Measurements from ENCODE around the gene AAMDC. TPM values are rescaled to one million over a fixed set of nuclear protein-coding genes. Genes with fewer than 3 reads are reported as not detected.

The AAMDC gene
- total RNA-seq, 1 experiment from 2014 or later = 22.8 TPM

GRCh38 chr11:77814848-77815247, 6.1 kb upstream of the AAMDC start:
- ChIA-PET POLR2A (no interaction called here), CTCF (no interaction called here)
- Mint-ChIP-seq H3K27ac (peak overlapping the region; percentile 26; the same call in 1 of the 2 replicates), H3K4me1 (peaks cover 28% of the 10 kb centered on the region), H3K36me3 (peaks cover 34% of the 10 kb centered on the region), H3K4me3 (no peak overlapping the region), H3K9me3 (peaks cover 16% of the 10 kb centered on the region), H3K27me3 (ENCODE audit: low read depth) (no peaks in the 10 kb centered on the region)
- DNase-seq (ENCODE audit: low spot score) = no peak
- TF ChIP-seq ZMAT4 (CRISPR knock-in tag; IDR thresholded peaks at IDR 0.05) (no peak), ZNF138 (CRISPR knock-in tag; conservative IDR thresholded peaks at IDR 0.05) (no peak), ZNF317 (CRISPR knock-in tag; IDR thresholded peaks at IDR 0.05; ENCODE audit: borderline replicate concordance, low read depth) (peak; percentile 99), SP1 (CRISPR knock-in tag; conservative IDR thresholded peaks at IDR 0.05) (no peak), GTF2I (CRISPR knock-in tag; conservative IDR thresholded peaks at IDR 0.05) (no peak)
- TF ChIP-seq, protein P1, sequence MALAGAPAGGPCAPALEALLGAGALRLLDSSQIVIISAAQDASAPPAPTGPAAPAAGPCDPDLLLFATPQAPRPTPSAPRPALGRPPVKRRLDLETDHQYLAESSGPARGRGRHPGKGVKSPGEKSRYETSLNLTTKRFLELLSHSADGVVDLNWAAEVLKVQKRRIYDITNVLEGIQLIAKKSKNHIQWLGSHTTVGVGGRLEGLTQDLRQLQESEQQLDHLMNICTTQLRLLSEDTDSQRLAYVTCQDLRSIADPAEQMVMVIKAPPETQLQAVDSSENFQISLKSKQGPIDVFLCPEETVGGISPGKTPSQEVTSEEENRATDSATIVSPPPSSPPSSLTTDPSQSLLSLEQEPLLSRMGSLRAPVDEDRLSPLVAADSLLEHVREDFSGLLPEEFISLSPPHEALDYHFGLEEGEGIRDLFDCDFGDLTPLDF (CRISPR knock-in tag; IDR thresholded peaks at IDR 0.05) = no peak
- no peak for ATAC-seq

- Mint-ChIP-seq H3K27me3 (ENCODE audit: low read depth) (no peaks in the 10 kb centered on the region), H3K4me3 (no peak overlapping the region), H3K36me3 (peaks cover 34% of the 10 kb centered on the region), H3K9me3 (peaks cover 16% of the 10 kb centered on the region), H3K4me1 (peaks cover 28% of the 10 kb centered on the region), H3K27ac (no peak overlapping the region)
- DNase-seq (ENCODE audit: low spot score) (no peak), ATAC-seq (no peak)
- ChIA-PET CTCF (no interaction called here), POLR2A (no interaction called here)
- TF ChIP-seq, protein P2, sequence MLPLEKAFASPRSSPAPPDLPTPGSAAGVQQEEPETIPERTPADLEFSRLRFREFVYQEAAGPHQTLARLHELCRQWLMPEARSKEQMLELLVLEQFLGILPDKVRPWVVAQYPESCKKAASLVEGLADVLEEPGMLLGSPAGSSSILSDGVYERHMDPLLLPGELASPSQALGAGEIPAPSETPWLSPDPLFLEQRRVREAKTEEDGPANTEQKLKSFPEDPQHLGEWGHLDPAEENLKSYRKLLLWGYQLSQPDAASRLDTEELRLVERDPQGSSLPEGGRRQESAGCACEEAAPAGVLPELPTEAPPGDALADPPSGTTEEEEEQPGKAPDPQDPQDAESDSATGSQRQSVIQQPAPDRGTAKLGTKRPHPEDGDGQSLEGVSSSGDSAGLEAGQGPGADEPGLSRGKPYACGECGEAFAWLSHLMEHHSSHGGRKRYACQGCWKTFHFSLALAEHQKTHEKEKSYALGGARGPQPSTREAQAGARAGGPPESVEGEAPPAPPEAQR (CRISPR knock-in tag; IDR thresholded peaks at IDR 0.05) = no peak
- TF ChIP-seq SP1 (CRISPR knock-in tag; conservative IDR thresholded peaks at IDR 0.05) = no peak
- no peak for TF ChIP-seq JAZF1 (CRISPR knock-in tag; IDR thresholded peaks at IDR 0.05)
- no peak for TF ChIP-seq AR (CRISPR knock-in tag; IDR thresholded peaks at IDR 0.05)
- TF ChIP-seq ATF2 (CRISPR knock-in tag; IDR thresholded peaks at IDR 0.05; ENCODE audit: borderline replicate concordance, low read depth) = no peak
- TF ChIP-seq KAT7 (CRISPR knock-in tag; IDR thresholded peaks at IDR 0.05; ENCODE audit: borderline replicate concordance) = no peak
- TF ChIP-seq, protein P3, sequence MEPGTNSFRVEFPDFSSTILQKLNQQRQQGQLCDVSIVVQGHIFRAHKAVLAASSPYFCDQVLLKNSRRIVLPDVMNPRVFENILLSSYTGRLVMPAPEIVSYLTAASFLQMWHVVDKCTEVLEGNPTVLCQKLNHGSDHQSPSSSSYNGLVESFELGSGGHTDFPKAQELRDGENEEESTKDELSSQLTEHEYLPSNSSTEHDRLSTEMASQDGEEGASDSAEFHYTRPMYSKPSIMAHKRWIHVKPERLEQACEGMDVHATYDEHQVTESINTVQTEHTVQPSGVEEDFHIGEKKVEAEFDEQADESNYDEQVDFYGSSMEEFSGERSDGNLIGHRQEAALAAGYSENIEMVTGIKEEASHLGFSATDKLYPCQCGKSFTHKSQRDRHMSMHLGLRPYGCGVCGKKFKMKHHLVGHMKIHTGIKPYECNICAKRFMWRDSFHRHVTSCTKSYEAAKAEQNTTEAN (CRISPR knock-in tag; IDR thresholded peaks at IDR 0.05) = no peak
- TF ChIP-seq ZNF138 (CRISPR knock-in tag; conservative IDR thresholded peaks at IDR 0.05) = no peak
- TF ChIP-seq FOXP1 (CRISPR knock-in tag; IDR thresholded peaks at IDR 0.05; ENCODE audit: borderline replicate concordance) = no peak
- no peak for TF ChIP-seq ESRRA (CRISPR knock-in tag; IDR thresholded peaks at IDR 0.05; ENCODE audit: borderline replicate concordance)
- TF ChIP-seq, protein P4, sequence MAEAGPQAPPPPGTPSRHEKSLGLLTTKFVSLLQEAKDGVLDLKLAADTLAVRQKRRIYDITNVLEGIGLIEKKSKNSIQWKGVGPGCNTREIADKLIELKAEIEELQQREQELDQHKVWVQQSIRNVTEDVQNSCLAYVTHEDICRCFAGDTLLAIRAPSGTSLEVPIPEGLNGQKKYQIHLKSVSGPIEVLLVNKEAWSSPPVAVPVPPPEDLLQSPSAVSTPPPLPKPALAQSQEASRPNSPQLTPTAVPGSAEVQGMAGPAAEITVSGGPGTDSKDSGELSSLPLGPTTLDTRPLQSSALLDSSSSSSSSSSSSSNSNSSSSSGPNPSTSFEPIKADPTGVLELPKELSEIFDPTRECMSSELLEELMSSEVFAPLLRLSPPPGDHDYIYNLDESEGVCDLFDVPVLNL (CRISPR knock-in tag; IDR thresholded peaks at IDR 0.05; ENCODE audit: borderline replicate concordance, low read depth) = no peak
- TF ChIP-seq MXD4 (CRISPR knock-in tag; IDR thresholded peaks at IDR 0.05; ENCODE audit: borderline replicate concordance) = no peak
- TF ChIP-seq AFF4 (CRISPR knock-in tag; IDR thresholded peaks at IDR 0.05; ENCODE audit: borderline replicate concordance) = no peak
- no peak for TF ChIP-seq IRF2 (CRISPR knock-in tag; IDR thresholded peaks at IDR 0.05; ENCODE audit: borderline replicate concordance, low read depth)
Observed at GRCh38 chr11:77815459-77815858, 5.5 kb upstream of the AAMDC start.

All from WTC11 (cell line).